Transverse colon (tissue), 4 donors: ENCODE measurements around the gene IGFBP7. TPM values are rescaled to one million over a fixed set of nuclear protein-coding genes. Genes with fewer than 3 reads are reported as not detected.

Source experiments
- DNase-seq: peaks from one replicate; pipeline ENCODE4 v3.0.0-alpha.2; 2019
- H3K27ac ChIP-seq, 4 donors: fragments of 200-600 bp; sonication (generic); 2 replicates each; pipeline ENCODE4 v1.5.1; 2016 to 2018; ENCODE audit warnings: inconsistent platforms in 4 of 4
- H3K27me3 ChIP-seq: fragments of 200-600 bp; sonication (generic); 2 replicates; pipeline ENCODE4 v1.5.1; 2017; ENCODE audit warnings: inconsistent platforms
- H3K36me3 ChIP-seq, 4 donors: fragments of 200-600 bp; sonication (generic); 2 replicates each; pipeline ENCODE4 v1.5.1; 2017 to 2019; ENCODE audit warnings: inconsistent platforms in 4 of 4
- H3K4me1 ChIP-seq, 4 donors: fragments of 200-600 bp; sonication (generic); 2 replicates each; pipeline ENCODE4 v1.5.1; 2017 to 2020; ENCODE audit warnings: inconsistent platforms in 4 of 4
- H3K4me3 ChIP-seq, 4 donors: fragments of 200-600 bp; sonication (generic); 1 replicate in 1 of 4; 2 replicates in 3 of 4; pipeline versions ENCODE4 v1.5.1 to v1.6.1; 2017 to 2019; ENCODE audit warnings: inconsistent platforms in 4 of 4
- H3K9me3 ChIP-seq, 2 donors: fragments of 200-600 bp; sonication (generic); 2 replicates each; pipeline ENCODE4 v1.5.1; 2017 to 2019; ENCODE audit warnings: inconsistent platforms in 2 of 2
- CTCF ChIP-seq, 5 experiments: fragments of 200-600 bp in 3 of 5; fragments of 450-650 bp in 2 of 5; sonication (generic) in 3 of 5; IDR thresholded peaks; 1 replicate in 2 of 5; 2 replicates in 3 of 5; pipeline ENCODE4 v1.5.1; 2016 to 2017; ENCODE audit warnings: antibody characterized with exemption in 5 of 5, inconsistent platforms in 3 of 5, mild to moderate bottlenecking in 2 of 5, moderate library complexity in 1 of 5
- EP300 ChIP-seq: sonication (generic); formaldehyde crosslinking; IDR thresholded peaks from one replicate; pipeline ENCODE4 v1.6.1; 2017; ENCODE audit warnings: antibody characterized with exemption, low read depth
- POLR2A ChIP-seq: fragments of 450-650 bp; IDR thresholded peaks from one replicate; pipeline ENCODE4 v1.6.1; 2016; ENCODE audit warnings: antibody characterized with exemption, mild to moderate bottlenecking, moderate library complexity
- POLR2AphosphoS5 ChIP-seq, 3 donors: sonication (generic); formaldehyde crosslinking; IDR thresholded peaks; one replicate each; pipeline ENCODE4 v1.6.1; 2016; ENCODE audit warnings: antibody characterized with exemption in 3 of 3
- WGBS, 2 donors: methylation state at CpG; one replicate each; pipeline ENCODE4 v1.1.5; 2018; ENCODE audit warnings: low coverage in 1 of 2; 5-methylcytosine and 5-hydroxymethylcytosine counted together
- in situ Hi-C, 4 donors: fragments of 200-750 bp; cut with MboI; loops; one replicate each; pipeline versions ENCODE4 v1.15.0 to v1.15.1; 2017; ENCODE audit warnings: low sequenced_read_pairs in 3 of 4, low pct_ligation_motif_present in 1 of 4, low pct_unique_long_range_greater_than_20kb in 1 of 4
- intact Hi-C: fragments of 100-400 bp; cut with DNase I; formaldehyde crosslinking; loops from one replicate; pipeline ENCODE4 v1.15.1; 2023; ENCODE audit warnings: low total_unique reads
- total RNA-seq, 4 donors: library from RNA; depleted of rRNA; stranded (reverse); fragments of >200 nt; gene quantifications; one replicate each; pipeline ENCODE4 v1.1.0, GENCODE V29; 2016

Gene IGFBP7
- total RNA-seq, 4 donors from 2014 or later: 96.1 to 646 (median 126) TPM

- Histone ChIP-seq H3K4me3 (no peak overlapping the region), H3K27me3 (no peaks in the 10 kb centered on the region), H3K9me3 (no peaks in the 10 kb centered on the region), H3K27ac (peak overlapping the region in 2 of 4 donors; percentile 47 to 63), H3K36me3 (no peaks in the 10 kb centered on the region), H3K4me1 (peaks cover 0 to 32% (median 7%) of the 10 kb centered on the region in 4 donors)
- intact Hi-C loops (no loop called here), in situ Hi-C loops (no loop called here)
- TF ChIP-seq CTCF (IDR thresholded peaks at IDR 0.05): no peak
- TF ChIP-seq EP300: no peak
- TF ChIP-seq POLR2AphosphoS5 (IDR thresholded peaks at IDR 0.05): no peak
- TF ChIP-seq POLR2A: no peak
- no peak for DNase-seq
- WGBS, 2 donors: 84 to 100% methylated on average over 1 to 6 of the region's 6 CpGs
These were observed 69.7 kb downstream of the IGFBP7 start for GRCh38 chr4:57040510-57040909.

GRCh38 chr4:57039345-57039744, 70.8 kb downstream of the IGFBP7 start:
- no peak overlapping the region for H3K27ac ChIP-seq
- WGBS, 2 donors: 69 to 80% methylated on average over 1 to 2 of the region's 2 CpGs
- no peak overlapping the region for H3K4me3 ChIP-seq
- no peak for DNase-seq
- intact Hi-C loops: loop anchor here (5.0 kb wide), 1 partner anchor 73 kb away; the partner anchor contains the start of gene IGFBP7
- in situ Hi-C loops: no loop called here
- peaks cover 0 to 20% (median 5%) of the 10 kb centered on the region in 4 donors for H3K4me1 ChIP-seq
- TF ChIP-seq EP300 (no peak), CTCF (IDR thresholded peaks at IDR 0.05) (no peak), POLR2AphosphoS5 (IDR thresholded peaks at IDR 0.05) (no peak), POLR2A (no peak)
- no peaks in the 10 kb centered on the region for H3K36me3 ChIP-seq
- H3K27me3 ChIP-seq: no peaks in the 10 kb centered on the region
- H3K9me3 ChIP-seq: no peaks in the 10 kb centered on the region

- H3K4me3 ChIP-seq: no peak overlapping the region
- H3K36me3 ChIP-seq: no peaks in the 10 kb centered on the region
- no peaks in the 10 kb centered on the region for H3K27me3 ChIP-seq
- in situ Hi-C loops (no loop called here), intact Hi-C loops (loop anchor here (5.0 kb wide), 1 partner anchor 74 kb away; the partner anchor contains the start of gene IGFBP7)
- DNase-seq: peak; percentile 67
- H3K9me3 ChIP-seq: no peaks in the 10 kb centered on the region
- no peak overlapping the region for H3K27ac ChIP-seq
- H3K4me1 ChIP-seq: peaks cover 0 to 8% (median 3%) of the 10 kb centered on the region in 4 donors
- 39% methylated on average over 15 of the region's 15 CpGs; no CpG with 5 or more reads in 1 of the 2 donors for WGBS, 2 donors
- TF ChIP-seq POLR2A (no peak), CTCF (IDR thresholded peaks at IDR 0.05) (peak; percentile 67 to 85 (median 83)), POLR2AphosphoS5 (IDR thresholded peaks at IDR 0.05) (peak in 1 of 3 donors; percentile 9)
These were observed 72.1 kb downstream of the IGFBP7 start for GRCh38 chr4:57037982-57038604.

GRCh38 chr4:57034520-57034919, 75.7 kb downstream of the IGFBP7 start:
- Histone ChIP-seq H3K27ac (no peak overlapping the region), H3K27me3 (no peaks in the 10 kb centered on the region), H3K4me3 (no peak overlapping the region), H3K4me1 (peaks cover 0 to 6% (median 1%) of the 10 kb centered on the region in 4 donors), H3K9me3 (no peaks in the 10 kb centered on the region), H3K36me3 (peaks cover 0 to 29% (median 6%) of the 10 kb centered on the region in 4 donors)
- in situ Hi-C loops: no loop called here
- 72 to 74% methylated on average over 2 to 3 of the region's 3 CpGs for WGBS, 2 donors
- no peak for DNase-seq
- TF ChIP-seq POLR2A (no peak), CTCF (IDR thresholded peaks at IDR 0.05) (no peak), POLR2AphosphoS5 (IDR thresholded peaks at IDR 0.05) (no peak), EP300 (no peak)
- intact Hi-C loops: no loop called here
